Measurements from ENCODE around the gene ADCK2. TPM values are rescaled to one million over a fixed set of nuclear protein-coding genes. Genes with fewer than 3 reads are reported as not detected.
"Not testable (repeated sequence)": the region's sequence is repeated elsewhere in the genome, so short reads cannot be mapped to it uniquely, and the experiment has no call there.

Gene ADCK2
- total RNA-seq, 4 donors from 2014 or later = 19.2 to 43.5 (median 26.8) TPM

GRCh38 chr7:140732416-140732815 is 59.7 kb downstream of the ADCK2 start:
- no peaks in the 10 kb centered on the region for H3K4me1 ChIP-seq
- DNase-seq (ENCODE audit: extremely low spot score) = no peak
- 81% methylated on average over 2 of the region's 2 CpGs for WGBS
- no peaks in the 10 kb centered on the region for H3K27me3 ChIP-seq
- intact Hi-C loops (cut with DNase I) = no loop called here
- H3K36me3 ChIP-seq = peaks cover 0 to 52% (median 12%) of the 10 kb centered on the region in 4 donors
- no peak overlapping the region for H3K4me3 ChIP-seq
- H3K27ac ChIP-seq (replicated peaks in 1 of 4) = no peak overlapping the region
- TF ChIP-seq CTCF (IDR thresholded peaks at IDR 0.05) (no peak), POLR2AphosphoS5 (IDR thresholded peaks at IDR 0.05) (no peak), EP300 (IDR thresholded peaks at IDR 0.05) (no peak), POLR2A (IDR thresholded peaks at IDR 0.05; ENCODE audit: low read depth) (no peak)
- H3K9me3 ChIP-seq = no peaks in the 10 kb centered on the region

- no peak for DNase-seq (ENCODE audit: extremely low spot score)
- Histone ChIP-seq H3K27me3 (no peaks in the 10 kb centered on the region), H3K27ac (replicated peaks in 1 of 4) (no peak overlapping the region), H3K4me1 (no peaks in the 10 kb centered on the region), H3K4me3 (no peak overlapping the region), H3K9me3 (no peaks in the 10 kb centered on the region), H3K36me3 (peaks cover 8 to 68% (median 24%) of the 10 kb centered on the region in 4 donors)
- no peak for TF ChIP-seq EP300 (IDR thresholded peaks at IDR 0.05)
- no peak for TF ChIP-seq POLR2A (IDR thresholded peaks at IDR 0.05; ENCODE audit: low read depth)
- no peak for TF ChIP-seq POLR2AphosphoS5 (IDR thresholded peaks at IDR 0.05)
- TF ChIP-seq CTCF (IDR thresholded peaks at IDR 0.05) = no peak
- WGBS = 61% methylated on average over 2 of the region's 2 CpGs
- intact Hi-C loops (cut with DNase I) = no loop called here
These were observed 61.4 kb downstream of the ADCK2 start for GRCh38 chr7:140734096-140734495.

- TF ChIP-seq CTCF (IDR thresholded peaks at IDR 0.05) (no peak), EP300 (IDR thresholded peaks at IDR 0.05) (no peak), POLR2AphosphoS5 (IDR thresholded peaks at IDR 0.05) (no peak), POLR2A (IDR thresholded peaks at IDR 0.05; ENCODE audit: low read depth) (no peak)
These were observed 62.0 kb downstream of the ADCK2 start for GRCh38 chr7:140734729-140735128.

GRCh38 chr7:140738280-140738679 is 65.5 kb downstream of the ADCK2 start:
- TF ChIP-seq EP300 (IDR thresholded peaks at IDR 0.05) (no peak), CTCF (IDR thresholded peaks at IDR 0.05) (no peak), POLR2A (IDR thresholded peaks at IDR 0.05; ENCODE audit: low read depth) (no peak), POLR2AphosphoS5 (IDR thresholded peaks at IDR 0.05) (no peak)
- H3K27ac ChIP-seq (replicated peaks in 1 of 4) = no peak overlapping the region
- H3K36me3 ChIP-seq = peaks cover 17 to 61% (median 34%) of the 10 kb centered on the region in 4 donors
- no peaks in the 10 kb centered on the region for H3K9me3 ChIP-seq
- no peak overlapping the region for H3K4me3 ChIP-seq
- no peaks in the 10 kb centered on the region for H3K27me3 ChIP-seq
- H3K4me1 ChIP-seq = no peaks in the 10 kb centered on the region
- DNase-seq (ENCODE audit: extremely low spot score) = no peak
- intact Hi-C loops (cut with DNase I) = no loop called here

More at GRCh38 chr7:140734729-140735128, 62.0 kb downstream of the ADCK2 start:
- no peaks in the 10 kb centered on the region for H3K9me3 ChIP-seq
- H3K36me3 ChIP-seq = peaks cover 14 to 69% (median 29%) of the 10 kb centered on the region in 4 donors
- 93% methylated on average over 2 of the region's 2 CpGs for WGBS
- no peak overlapping the region for H3K27ac ChIP-seq (replicated peaks in 1 of 4)
- intact Hi-C loops (cut with DNase I) = no loop called here
- no peaks in the 10 kb centered on the region for H3K4me1 ChIP-seq
- no peak for DNase-seq (ENCODE audit: extremely low spot score)
- no peak overlapping the region for H3K4me3 ChIP-seq
- H3K27me3 ChIP-seq = no peaks in the 10 kb centered on the region

GRCh38 chr7:140743255-140743654 is 70.5 kb downstream of the ADCK2 start:
- H3K27ac ChIP-seq (replicated peaks in 1 of 4); H3K4me1 ChIP-seq; DNase-seq (ENCODE audit: extremely low spot score); intact Hi-C loops (cut with DNase I); H3K4me3 ChIP-seq; H3K27me3 ChIP-seq; H3K9me3 ChIP-seq: not testable (repeated sequence)
- H3K36me3 ChIP-seq = peaks cover 17 to 50% (median 31%) of the 10 kb centered on the region in 4 donors
- 95% methylated on average over 2 of the region's 4 CpGs for WGBS
